OCI-LY7 (cell line): ENCODE data around the gene PRDM12. TPM values are rescaled to one million over a fixed set of nuclear protein-coding genes. Genes with fewer than 3 reads are reported as not detected.

Experiments used
- BruUV-seq: library from RNA; stranded (reverse); fragments of 400-500 nt; replicated peaks from 2 replicates; lab custom pipeline; 2021; lab: Mats Ljungman, UMichigan
- CTCF ChIA-PET: fragments of 300-600 bp; sonication (Branson Sonifier 250); formaldehyde crosslinking; loops from one replicate; lab custom pipeline; 2022; ENCODE audit warnings: antibody characterized with exemption; ENCODE audit not compliant: unreplicated experiment; lab: Charles Lee
- POLR2A ChIA-PET: fragments of 300-600 bp; sonication (Branson Sonifier 250); formaldehyde crosslinking; loops from one replicate; lab custom pipeline; 2022; ENCODE audit warnings: antibody characterized with exemption; lab: Charles Lee
- DNase-seq: peaks from one replicate; pipeline ENCODE4 v3.0.0-alpha.2; 2015; ENCODE audit warnings: low spot score
- H2AFZ ChIP-seq: fragments of 200-600 bp; sonication (generic), shearing (Covaris generic); 2 replicates; pipeline ENCODE4 v1.6.1; 2014; ENCODE audit warnings: mild to moderate bottlenecking, antibody characterized with exemption, low read length, moderate library complexity
- H3K27ac ChIP-seq: fragments of 200-600 bp; sonication (generic); 2 replicates; pipeline ENCODE4 v1.5.1; 2014; ENCODE audit warnings: mixed run types, low read depth, mild to moderate bottlenecking, moderate library complexity, low read length, inconsistent platforms; ENCODE audit not compliant: poor library complexity, severe bottlenecking
- H3K36me3 ChIP-seq: fragments of 200-600 bp; sonication (generic); 2 replicates; pipeline ENCODE4 v1.6.1; 2014; ENCODE audit warnings: mild to moderate bottlenecking, antibody characterized with exemption, low read length, moderate library complexity, mixed read lengths; ENCODE audit not compliant: insufficient read depth
- H3K4me1 ChIP-seq: fragments of 200-600 bp; sonication (generic); 2 replicates; pipeline ENCODE4 v1.5.1; 2014; ENCODE audit warnings: mild to moderate bottlenecking, low read length; ENCODE audit not compliant: insufficient read depth, poor library complexity, severe bottlenecking
- H3K4me2 ChIP-seq: fragments of 200-600 bp; sonication (generic); 2 replicates; pipeline ENCODE4 v1.6.1; 2014; ENCODE audit warnings: mild to moderate bottlenecking, low read length
- H3K4me3 ChIP-seq: fragments of 200-600 bp; sonication (generic); 2 replicates; pipeline ENCODE4 v1.5.1; 2014; ENCODE audit warnings: mild to moderate bottlenecking, low read depth, low read length; ENCODE audit not compliant: poor library complexity, severe bottlenecking
- H3K79me2 ChIP-seq: fragments of 200-600 bp; sonication (generic); 2 replicates; pipeline ENCODE4 v1.6.1; 2016; ENCODE audit warnings: low read depth, mild to moderate bottlenecking, low read length, moderate library complexity, mixed read lengths; ENCODE audit not compliant: insufficient read depth
- H3K9me2 ChIP-seq: fragments of 200-600 bp; sonication (generic); 2 replicates; pipeline ENCODE4 v1.6.1; 2016; ENCODE audit warnings: mild to moderate bottlenecking, low read length, mixed read lengths; ENCODE audit not compliant: insufficient read depth
- H3K9me3 ChIP-seq: fragments of 200-600 bp; sonication (generic); 2 replicates; pipeline ENCODE4 v1.6.1; 2014; ENCODE audit warnings: mild to moderate bottlenecking, mixed run types, low read length, mixed read lengths
- H4K20me1 ChIP-seq: fragments of 200-600 bp; sonication (generic); 2 replicates; pipeline ENCODE4 v1.6.1; 2014; ENCODE audit warnings: mild to moderate bottlenecking, antibody characterized with exemption, low read length, moderate library complexity, mixed read lengths; ENCODE audit not compliant: insufficient read depth
- CTCF ChIP-seq: fragments of 200-600 bp; sonication (generic); conservative IDR thresholded peaks from 2 replicates; pipeline ENCODE4 v1.5.1; 2014; ENCODE audit warnings: mild to moderate bottlenecking, antibody characterized with exemption, low read length, moderate library complexity, mixed read lengths
- EZH2phosphoT487 ChIP-seq: fragments of 200-600 bp; sonication (generic); IDR thresholded peaks from 2 replicates; pipeline ENCODE4 v1.6.1; 2018; ENCODE audit warnings: low read depth, borderline replicate concordance, mild to moderate bottlenecking, mixed run types, antibody characterized with exemption, low read length, moderate library complexity, mixed read lengths
- intact Hi-C: fragments of 100-400 bp; cut with micrococcal nuclease; formaldehyde crosslinking; loops from one replicate; pipeline ENCODE4 v1.10.0; 2022; ENCODE audit not compliant: unreplicated experiment
- total RNA-seq, 2 experiments: library from RNA; depleted of rRNA in 1 of 2; stranded (reverse); fragments of >200 nt in 1 of 2; shearing (Covaris generic) in 1 of 2; gene quantifications; 2 replicates each; pipeline ENCODE4 v1.2.3, GENCODE V29; 2014 to 2022

PRDM12 gene
- total RNA-seq, 2 experiments from 2014 or later = 0.06 TPM; not detected in 1

GRCh38 chr9:130696139-130696650, 31.8 kb downstream of the PRDM12 start:
- no TSS peak for BruUV-seq
- Histone ChIP-seq H3K27ac (no peak overlapping the region), H3K36me3 (peaks cover 61% of the 10 kb centered on the region), H3K9me2 (no peaks in the 10 kb centered on the region), H2AFZ (no peak overlapping the region), H3K4me2 (peak overlapping the region; percentile 28; the same call in 1 of the 2 replicates), H4K20me1 (peaks cover 16% of the 10 kb centered on the region), H3K9me3 (no peaks in the 10 kb centered on the region), H3K79me2 (peaks cover 46% of the 10 kb centered on the region), H3K4me1 (peaks cover 23% of the 10 kb centered on the region), H3K4me3 (no peak overlapping the region)
- POLR2A ChIA-PET = no interaction called here
- intact Hi-C loops = no loop called here
- no peak for DNase-seq
- TF ChIP-seq CTCF = no peak
- TF ChIP-seq EZH2phosphoT487 = no peak
- CTCF ChIA-PET = no interaction called here

- no peak for DNase-seq
- Histone ChIP-seq H3K79me2 (peaks cover 52% of the 10 kb centered on the region), H3K27ac (no peak overlapping the region), H3K4me3 (no peak overlapping the region), H3K4me1 (peaks cover 23% of the 10 kb centered on the region), H3K9me3 (no peaks in the 10 kb centered on the region), H2AFZ (no peak overlapping the region), H3K9me2 (no peaks in the 10 kb centered on the region), H4K20me1 (peaks cover 20% of the 10 kb centered on the region), H3K4me2 (no peak overlapping the region), H3K36me3 (peaks cover 69% of the 10 kb centered on the region)
- intact Hi-C loops = no loop called here
- no peak for TF ChIP-seq CTCF
- TF ChIP-seq EZH2phosphoT487 = no peak
- CTCF ChIA-PET = no interaction called here
- POLR2A ChIA-PET = no interaction called here
- no TSS peak for BruUV-seq
Observed at GRCh38 chr9:130696996-130697395, 32.6 kb downstream of the PRDM12 start.

GRCh38 chr9:130698514-130698913, 34.1 kb downstream of the PRDM12 start:
- Histone ChIP-seq H2AFZ (no peak overlapping the region), H3K4me3 (no peak overlapping the region), H3K27ac (no peak overlapping the region), H3K9me3 (no peaks in the 10 kb centered on the region), H3K4me2 (no peak overlapping the region), H3K4me1 (peaks cover 17% of the 10 kb centered on the region), H3K36me3 (peaks cover 84% of the 10 kb centered on the region), H3K9me2 (no peaks in the 10 kb centered on the region), H3K79me2 (peaks cover 52% of the 10 kb centered on the region), H4K20me1 (peaks cover 20% of the 10 kb centered on the region)
- DNase-seq = no peak
- intact Hi-C loops = no loop called here
- CTCF ChIA-PET = no interaction called here
- POLR2A ChIA-PET = interaction anchor here (0.6 kb wide), 1 partner anchor 238 kb away, joined by 7 read pairs; no protein-coding TSS in a partner anchor
- TF ChIP-seq EZH2phosphoT487 (no peak), CTCF (no peak)
- no TSS peak for BruUV-seq
